Neural progenitor cell (in vitro differentiated cells): ENCODE data around the gene INPP4B.

ENCODE experiments used
- CTCF ChIP-seq: fragments of 200-600 bp; sonication (generic); IDR thresholded peaks from 2 replicates; pipeline ENCODE4 v1.5.1; 2017; ENCODE audit warnings: antibody characterized with exemption, mild to moderate bottlenecking
- EZH2phosphoT487 ChIP-seq: fragments of 200-600 bp; sonication (generic); IDR thresholded peaks from 2 replicates; pipeline ENCODE4 v1.6.1; 2017; ENCODE audit warnings: antibody characterized with exemption

- TF ChIP-seq CTCF: no peak
- no peak for TF ChIP-seq EZH2phosphoT487
These were observed 462.2 kb downstream of the INPP4B start for GRCh38 chr4:142383800-142384470.
